ENCODE data around the gene TTC17.

The TTC17 gene

DNA sequence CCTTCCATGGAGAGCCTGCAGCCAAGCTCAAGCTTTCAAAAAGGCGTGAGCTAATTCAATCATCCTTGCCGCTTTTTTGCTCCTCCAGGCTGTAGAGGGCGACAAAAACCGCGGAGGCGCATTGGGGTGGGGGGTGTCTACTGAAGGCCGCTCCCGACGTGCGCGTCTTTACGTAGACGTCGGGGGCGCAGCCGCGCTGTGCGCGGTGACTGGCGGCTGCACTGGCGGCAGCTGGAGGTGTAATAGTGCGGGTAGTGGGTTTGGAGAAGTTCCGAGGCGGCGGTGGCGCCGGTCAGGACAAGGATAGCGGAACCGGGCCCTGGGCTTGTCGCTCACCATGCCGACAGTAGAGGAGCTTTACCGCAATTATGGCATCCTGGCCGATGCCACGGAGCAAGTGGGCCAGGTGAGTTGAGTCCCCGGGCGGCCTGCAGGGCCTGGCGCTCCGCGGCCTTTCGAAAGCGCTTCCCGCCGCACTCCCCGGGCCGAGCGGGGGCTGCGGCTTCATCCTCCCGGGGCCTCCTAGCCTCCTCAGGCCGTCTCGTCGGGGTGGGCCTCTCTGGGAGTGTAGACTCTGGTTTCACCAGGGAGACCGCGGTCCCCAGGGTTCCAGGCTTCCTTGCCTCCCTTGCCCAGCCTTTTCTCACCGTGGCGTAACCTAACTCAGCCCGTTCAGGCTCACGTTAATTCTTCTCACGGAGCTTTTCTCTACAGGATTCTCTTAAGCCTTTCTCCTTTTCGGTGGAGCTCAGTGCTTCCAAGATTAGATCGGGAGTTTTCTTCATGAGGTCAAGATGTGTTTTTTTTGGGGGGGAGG lies 46.7 kb upstream of the TTC17 start, which contains the start of gene API5 (continued):
- TF ChIP-seq, protein P1, sequence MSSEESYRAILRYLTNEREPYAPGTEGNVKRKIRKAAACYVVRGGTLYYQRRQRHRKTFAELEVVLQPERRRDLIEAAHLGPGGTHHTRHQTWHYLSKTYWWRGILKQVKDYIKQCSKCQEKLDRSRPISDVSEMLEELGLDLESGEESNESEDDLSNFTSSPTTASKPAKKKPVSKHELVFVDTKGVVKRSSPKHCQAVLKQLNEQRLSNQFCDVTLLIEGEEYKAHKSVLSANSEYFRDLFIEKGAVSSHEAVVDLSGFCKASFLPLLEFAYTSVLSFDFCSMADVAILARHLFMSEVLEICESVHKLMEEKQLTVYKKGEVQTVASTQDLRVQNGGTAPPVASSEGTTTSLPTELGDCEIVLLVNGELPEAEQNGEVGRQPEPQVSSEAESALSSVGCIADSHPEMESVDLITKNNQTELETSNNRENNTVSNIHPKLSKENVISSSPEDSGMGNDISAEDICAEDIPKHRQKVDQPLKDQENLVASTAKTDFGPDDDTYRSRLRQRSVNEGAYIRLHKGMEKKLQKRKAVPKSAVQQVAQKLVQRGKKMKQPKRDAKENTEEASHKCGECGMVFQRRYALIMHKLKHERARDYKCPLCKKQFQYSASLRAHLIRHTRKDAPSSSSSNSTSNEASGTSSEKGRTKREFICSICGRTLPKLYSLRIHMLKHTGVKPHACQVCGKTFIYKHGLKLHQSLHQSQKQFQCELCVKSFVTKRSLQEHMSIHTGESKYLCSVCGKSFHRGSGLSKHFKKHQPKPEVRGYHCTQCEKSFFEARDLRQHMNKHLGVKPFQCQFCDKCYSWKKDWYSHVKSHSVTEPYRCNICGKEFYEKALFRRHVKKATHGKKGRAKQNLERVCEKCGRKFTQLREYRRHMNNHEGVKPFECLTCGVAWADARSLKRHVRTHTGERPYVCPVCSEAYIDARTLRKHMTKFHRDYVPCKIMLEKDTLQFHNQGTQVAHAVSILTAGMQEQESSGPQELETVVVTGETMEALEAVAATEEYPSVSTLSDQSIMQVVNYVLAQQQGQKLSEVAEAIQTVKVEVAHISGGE (tag by site-specific recombination; conservative IDR thresholded peaks at IDR 0.05; ENCODE audit: low read depth) = 0 out of 2 replicates have a peak, but pooled peaks have one; percentile 6
- TF ChIP-seq ZSCAN30 (tag by site-specific recombination; IDR thresholded peaks at IDR 0.05) (peak; percentile 95), ZNF132 (tag by site-specific recombination; IDR thresholded peaks at IDR 0.05; ENCODE audit: borderline replicate concordance) (no peak), ZNF223 (tag by site-specific recombination; IDR thresholded peaks at IDR 0.05) (no peak), ZNF155 (tag by site-specific recombination; IDR thresholded peaks at IDR 0.05) (no peak), ZBTB7A (tag by site-specific recombination; IDR thresholded peaks at IDR 0.05; ENCODE audit: low read depth) (peak; percentile 90), KLF8 (tag by site-specific recombination; IDR thresholded peaks at IDR 0.05) (peak; percentile 75), KLF9 (tag by site-specific recombination; IDR thresholded peaks at IDR 0.05; ENCODE audit: low read depth) (0 out of 2 replicates have a peak, but pooled peaks have one; percentile 41), SCRT1 (tag by site-specific recombination; IDR thresholded peaks at IDR 0.05; ENCODE audit: borderline replicate concordance) (no peak), ZNF654 (tag by site-specific recombination; IDR thresholded peaks at IDR 0.05; ENCODE audit: low read depth) (peak; percentile 35), ZNF521 (tag by site-specific recombination; IDR thresholded peaks at IDR 0.05) (no peak), ZNF843 (tag by site-specific recombination; IDR thresholded peaks at IDR 0.05) (0 out of 2 replicates have a peak, but pooled peaks have one; percentile 21), ZNF639 (tag by site-specific recombination; IDR thresholded peaks at IDR 0.05) (no peak; the same call in 1 of the 2 replicates), ZNF600 (tag by site-specific recombination; IDR thresholded peaks at IDR 0.05) (peak; percentile 55), ZNF791 (tag by site-specific recombination; IDR thresholded peaks at IDR 0.05) (no peak), YY1 (tag by site-specific recombination; IDR thresholded peaks at IDR 0.05) (no peak; the same call in 1 of the 2 replicates), ZNF585B (tag by site-specific recombination; IDR thresholded peaks at IDR 0.05) (no peak), ZNF830 (tag by site-specific recombination; IDR thresholded peaks at IDR 0.05; ENCODE audit: low read depth) (no peak), SALL2 (tag by site-specific recombination; IDR thresholded peaks at IDR 0.05; ENCODE audit: borderline replicate concordance) (no peak), ZXDB (tag by site-specific recombination; IDR thresholded peaks at IDR 0.05) (peak; percentile 73), ZFP69B (tag by site-specific recombination; IDR thresholded peaks at IDR 0.05) (no peak), ZNF169 (tag by site-specific recombination; IDR thresholded peaks at IDR 0.05) (no peak), ZBTB26 (tag by site-specific recombination; optimal IDR thresholded peaks at IDR 0.05) (peak; percentile 92), ZNF837 (tag by site-specific recombination; IDR thresholded peaks at IDR 0.05) (no peak), ZBTB20 (tag by site-specific recombination; IDR thresholded peaks at IDR 0.05) (peak; percentile 56; the same call in 1 of the 2 replicates), HIC1 (tag by site-specific recombination; IDR thresholded peaks at IDR 0.05) (no peak)
- TF ChIP-seq, protein P2, sequence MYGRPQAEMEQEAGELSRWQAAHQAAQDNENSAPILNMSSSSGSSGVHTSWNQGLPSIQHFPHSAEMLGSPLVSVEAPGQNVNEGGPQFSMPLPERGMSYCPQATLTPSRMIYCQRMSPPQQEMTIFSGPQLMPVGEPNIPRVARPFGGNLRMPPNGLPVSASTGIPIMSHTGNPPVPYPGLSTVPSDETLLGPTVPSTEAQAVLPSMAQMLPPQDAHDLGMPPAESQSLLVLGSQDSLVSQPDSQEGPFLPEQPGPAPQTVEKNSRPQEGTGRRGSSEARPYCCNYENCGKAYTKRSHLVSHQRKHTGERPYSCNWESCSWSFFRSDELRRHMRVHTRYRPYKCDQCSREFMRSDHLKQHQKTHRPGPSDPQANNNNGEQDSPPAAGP (tag by site-specific recombination; IDR thresholded peaks at IDR 0.05) = peak; percentile 75
